Bronchus fibroblast of lung (primary cell): Measurements from ENCODE around the gene TRMT6. TPM values are rescaled to one million over a fixed set of nuclear protein-coding genes. Genes with fewer than 3 reads are reported as not detected.

Experiments
- total RNA-seq: library from RNA; depleted of rRNA; stranded (reverse); fragments of >200 nt; gene quantifications from 2 replicates; pipeline ENCODE4 v1.2.3, GENCODE V29; 2015

TRMT6 gene, protein sequence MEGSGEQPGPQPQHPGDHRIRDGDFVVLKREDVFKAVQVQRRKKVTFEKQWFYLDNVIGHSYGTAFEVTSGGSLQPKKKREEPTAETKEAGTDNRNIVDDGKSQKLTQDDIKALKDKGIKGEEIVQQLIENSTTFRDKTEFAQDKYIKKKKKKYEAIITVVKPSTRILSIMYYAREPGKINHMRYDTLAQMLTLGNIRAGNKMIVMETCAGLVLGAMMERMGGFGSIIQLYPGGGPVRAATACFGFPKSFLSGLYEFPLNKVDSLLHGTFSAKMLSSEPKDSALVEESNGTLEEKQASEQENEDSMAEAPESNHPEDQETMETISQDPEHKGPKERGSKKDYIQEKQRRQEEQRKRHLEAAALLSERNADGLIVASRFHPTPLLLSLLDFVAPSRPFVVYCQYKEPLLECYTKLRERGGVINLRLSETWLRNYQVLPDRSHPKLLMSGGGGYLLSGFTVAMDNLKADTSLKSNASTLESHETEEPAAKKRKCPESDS
- 10.6 and 12.1 TPM in 2 replicates for total RNA-seq

DNA sequence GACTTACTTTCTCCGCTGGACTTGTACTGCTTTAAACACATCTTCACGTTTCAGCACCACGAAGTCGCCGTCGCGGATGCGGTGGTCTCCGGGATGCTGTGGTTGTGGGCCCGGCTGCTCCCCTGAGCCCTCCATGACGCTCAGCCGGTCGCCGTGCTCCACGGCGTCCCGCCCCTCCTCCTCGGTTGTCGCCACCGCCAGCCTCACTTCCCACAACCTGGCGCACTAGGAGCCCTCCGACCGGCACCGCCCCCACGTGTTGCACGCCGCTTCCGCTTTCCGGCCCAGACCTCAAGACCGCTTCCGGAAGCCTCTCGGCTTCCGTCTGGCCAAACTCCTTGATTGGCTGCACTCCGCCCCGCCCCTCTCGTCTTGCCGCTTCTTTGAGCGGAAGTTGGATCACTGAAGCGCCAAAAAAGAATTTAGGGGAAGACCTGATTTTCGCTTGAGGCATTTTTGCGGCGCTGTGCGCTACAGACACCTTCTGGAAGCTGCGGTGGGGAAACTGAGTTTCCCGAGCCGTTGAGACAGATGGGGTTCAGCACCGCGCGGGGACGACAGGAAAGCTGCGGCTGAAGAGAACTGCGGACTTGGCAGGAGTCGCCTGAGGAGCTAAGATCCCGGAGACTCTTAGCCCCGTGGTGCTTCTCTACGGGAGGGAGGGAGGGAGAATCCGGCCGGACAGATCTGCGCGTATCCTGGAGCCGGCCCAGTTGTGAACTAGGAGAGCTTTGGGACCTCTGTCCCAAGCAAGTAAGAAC, at the start of gene TRMT6, which contains the start of gene MCM8:
Gene TRMT6 (minus strand): TSS at position 263 of the 761 bp plus-strand sequence. CDS start 128 bp downstream, at position 135.
Gene MCM8 (plus strand): TSS at position 382 of the 761 bp plus-strand sequence. CDS start 1,364 bp downstream, outside the sequence.

Other genes starting within 250 kb of the TRMT6 start
- gene SHLD1, start 200.1 kb downstream of the TRMT6 start, total RNA-seq = 2.1 and 4.2 TPM in 2 replicates
- gene CHGB, start 39.0 kb downstream of the TRMT6 start, total RNA-seq = 0.34 TPM in 1 of 2 replicates, not detected in the other
- 12.1 and 12.8 TPM in 2 replicates for gene MCM8, start 119 bp upstream of the TRMT6 start, total RNA-seq
- 29.4 and 32.4 TPM in 2 replicates for gene CRLS1, start 55.6 kb upstream of the TRMT6 start, total RNA-seq
- 0.15 TPM in 1 of 2 replicates, not detected in the other for gene LRRN4, start 103.5 kb upstream of the TRMT6 start, total RNA-seq
- gene FERMT1, start 172.5 kb upstream of the TRMT6 start, total RNA-seq = 4.9 and 5.1 TPM in 2 replicates